ENCODE data around the gene SRR.

SRR gene

DNA sequence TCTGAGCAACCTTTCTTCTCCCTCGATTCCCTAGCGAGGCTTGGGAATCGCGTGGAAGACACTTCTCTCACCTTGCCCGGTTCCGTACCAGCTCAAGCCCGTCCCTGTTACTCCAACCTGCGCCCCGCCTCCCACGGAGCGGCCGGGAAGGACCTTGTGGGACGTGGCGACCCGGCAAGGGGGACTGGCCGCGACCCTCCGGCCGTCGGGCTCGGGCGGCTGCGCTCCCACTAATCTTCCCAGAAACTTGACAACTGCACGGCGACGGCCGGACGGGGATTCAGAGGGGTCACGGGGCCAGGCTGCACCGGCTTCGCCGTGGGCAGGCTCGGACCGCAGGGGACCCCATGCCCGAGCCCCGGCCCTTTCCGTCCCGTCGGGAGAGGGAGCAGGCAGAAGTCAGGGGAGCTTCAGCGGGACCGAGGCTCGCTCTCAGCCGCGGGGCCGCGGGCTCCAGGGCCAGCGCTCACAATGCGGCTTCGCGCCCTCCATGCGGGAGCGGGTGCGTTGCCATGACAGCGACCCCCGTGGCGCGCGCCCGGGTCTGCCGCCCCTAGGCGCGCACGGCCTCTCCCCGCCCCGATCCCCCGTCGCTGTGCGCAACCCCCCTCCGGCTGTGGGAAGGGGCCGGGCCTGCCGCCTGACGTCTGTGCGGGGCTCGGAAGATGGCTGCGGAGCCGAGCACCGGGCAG is 33.2 kb downstream of the SRR start, which contains the start of gene SGSM2:
Gene SGSM2 (plus strand): TSS at position 650 of the 692 bp plus-strand sequence. CDS start 188 bp downstream, outside the sequence.
- TF ChIP-seq, protein P1, sequence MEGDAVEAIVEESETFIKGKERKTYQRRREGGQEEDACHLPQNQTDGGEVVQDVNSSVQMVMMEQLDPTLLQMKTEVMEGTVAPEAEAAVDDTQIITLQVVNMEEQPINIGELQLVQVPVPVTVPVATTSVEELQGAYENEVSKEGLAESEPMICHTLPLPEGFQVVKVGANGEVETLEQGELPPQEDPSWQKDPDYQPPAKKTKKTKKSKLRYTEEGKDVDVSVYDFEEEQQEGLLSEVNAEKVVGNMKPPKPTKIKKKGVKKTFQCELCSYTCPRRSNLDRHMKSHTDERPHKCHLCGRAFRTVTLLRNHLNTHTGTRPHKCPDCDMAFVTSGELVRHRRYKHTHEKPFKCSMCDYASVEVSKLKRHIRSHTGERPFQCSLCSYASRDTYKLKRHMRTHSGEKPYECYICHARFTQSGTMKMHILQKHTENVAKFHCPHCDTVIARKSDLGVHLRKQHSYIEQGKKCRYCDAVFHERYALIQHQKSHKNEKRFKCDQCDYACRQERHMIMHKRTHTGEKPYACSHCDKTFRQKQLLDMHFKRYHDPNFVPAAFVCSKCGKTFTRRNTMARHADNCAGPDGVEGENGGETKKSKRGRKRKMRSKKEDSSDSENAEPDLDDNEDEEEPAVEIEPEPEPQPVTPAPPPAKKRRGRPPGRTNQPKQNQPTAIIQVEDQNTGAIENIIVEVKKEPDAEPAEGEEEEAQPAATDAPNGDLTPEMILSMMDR (conservative IDR thresholded peaks at IDR 0.05; ENCODE audit: low read length), result no peak
- TF ChIP-seq EZH2phosphoT487 (IDR thresholded peaks at IDR 0.05; ENCODE audit: borderline replicate concordance), result no peak
- H3K9me2 ChIP-seq (replicated peaks; ENCODE audit: low read depth, low read length), result no peaks in the 10 kb centered on the region
- H2AFZ ChIP-seq (ENCODE audit: low read length), result peak within 1 kb of the TSS; percentile 78
- H3K4me1 ChIP-seq (ENCODE audit: insufficient read depth, low read length, poor library complexity, severe bottlenecking), result peaks cover 25% of the 10 kb centered on the region
- H3K4me2 ChIP-seq (ENCODE audit: low read depth, low read length, poor library complexity, severe bottlenecking), result peak within 1 kb of the TSS; percentile 87
- peak within 1 kb of the TSS; percentile 94 for H3K4me3 ChIP-seq (ENCODE audit: low read length, poor library complexity, severe bottlenecking)
- H3K9ac ChIP-seq (ENCODE audit: low read depth, low read length, poor library complexity, severe bottlenecking), result peak within 1 kb of the TSS; percentile 92
- no peaks in the 10 kb centered on the region for H3K9me3 ChIP-seq (ENCODE audit: insufficient read depth, low read depth, low read length)
- peaks cover 39% of the 10 kb centered on the region for H4K20me1 ChIP-seq (ENCODE audit: insufficient read depth, low read length, poor library complexity, severe bottlenecking)
- no peaks in the 10 kb centered on the region for H3K27me3 ChIP-seq (ENCODE audit: insufficient read depth, low read length, poor library complexity, severe bottlenecking)
- peaks cover 22% of the 10 kb centered on the region; the same call in 1 of the 2 replicates for H3K36me3 ChIP-seq (ENCODE audit: insufficient read depth, low read length)
- H3K79me2 ChIP-seq (ENCODE audit: insufficient read depth, low read length), result peaks cover 60% of the 10 kb centered on the region
- H3F3A ChIP-seq (ENCODE audit: low read depth), result no peaks in the 10 kb centered on the region

DNA sequence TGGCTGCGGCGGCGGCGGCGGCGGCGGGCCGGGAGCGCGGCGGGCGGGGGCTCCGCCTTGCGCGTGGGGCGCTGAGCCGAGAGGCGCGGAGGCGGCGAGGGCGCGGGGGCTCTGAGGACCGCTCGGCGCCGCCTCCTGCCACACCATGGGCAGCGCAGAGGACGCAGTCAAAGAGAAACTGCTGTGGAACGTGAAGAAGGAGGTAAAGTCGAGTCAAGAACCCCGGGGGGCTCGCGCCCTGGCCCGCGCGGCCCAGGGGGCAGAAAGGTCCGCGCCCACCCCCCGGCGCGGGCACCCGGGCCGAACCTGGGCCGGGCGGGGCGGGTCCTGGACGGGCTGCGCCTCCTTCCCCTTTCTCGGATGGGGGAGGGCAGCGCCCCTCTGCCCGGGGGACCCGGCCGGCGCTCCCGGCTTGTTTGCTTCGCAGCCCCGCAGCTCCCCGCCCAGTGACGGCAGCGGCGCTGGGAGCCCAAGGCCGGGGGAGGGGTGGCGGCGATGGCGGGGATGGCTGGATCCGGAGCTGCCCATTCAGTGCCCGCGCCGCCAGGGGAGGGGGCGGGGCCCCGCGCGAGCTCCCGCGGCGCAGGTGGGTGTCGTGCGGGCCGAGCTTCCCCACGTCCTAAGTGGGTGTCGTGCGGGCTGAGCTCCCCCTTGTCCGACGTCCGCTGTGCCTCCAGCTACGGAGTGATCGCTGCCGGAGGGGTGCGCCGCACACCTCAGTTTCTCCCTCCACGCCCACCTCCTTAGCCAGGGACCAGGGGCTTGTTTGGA is 34.0 kb downstream of the SRR start:
- Histone ChIP-seq H3K27me3 (ENCODE audit: insufficient read depth, low read length, poor library complexity, severe bottlenecking) (no peaks in the 10 kb centered on the region), H4K20me1 (ENCODE audit: insufficient read depth, low read length, poor library complexity, severe bottlenecking) (peaks cover 39% of the 10 kb centered on the region), H3K9ac (ENCODE audit: low read depth, low read length, poor library complexity, severe bottlenecking) (peak overlapping the region; percentile 50), H3K79me2 (ENCODE audit: insufficient read depth, low read length) (peaks cover 55% of the 10 kb centered on the region), H3K9me2 (replicated peaks; ENCODE audit: low read depth, low read length) (no peaks in the 10 kb centered on the region), H3K9me3 (ENCODE audit: insufficient read depth, low read depth, low read length) (no peaks in the 10 kb centered on the region), H3K4me1 (ENCODE audit: insufficient read depth, low read length, poor library complexity, severe bottlenecking) (peaks cover 25% of the 10 kb centered on the region), H2AFZ (ENCODE audit: low read length) (peak overlapping the region; percentile 78; the same call in 1 of the 2 replicates), H3K36me3 (ENCODE audit: insufficient read depth, low read length) (peaks cover 17% of the 10 kb centered on the region; the same call in 1 of the 2 replicates), H3K4me2 (ENCODE audit: low read depth, low read length, poor library complexity, severe bottlenecking) (peak overlapping the region; percentile 86), H3K4me3 (ENCODE audit: low read length, poor library complexity, severe bottlenecking) (peak overlapping the region; percentile 94), H3F3A (ENCODE audit: low read depth) (no peaks in the 10 kb centered on the region)
- TF ChIP-seq EZH2phosphoT487 (IDR thresholded peaks at IDR 0.05; ENCODE audit: borderline replicate concordance), result no peak
- TF ChIP-seq, protein P1 (conservative IDR thresholded peaks at IDR 0.05; ENCODE audit: low read length), result no peak

DNA sequence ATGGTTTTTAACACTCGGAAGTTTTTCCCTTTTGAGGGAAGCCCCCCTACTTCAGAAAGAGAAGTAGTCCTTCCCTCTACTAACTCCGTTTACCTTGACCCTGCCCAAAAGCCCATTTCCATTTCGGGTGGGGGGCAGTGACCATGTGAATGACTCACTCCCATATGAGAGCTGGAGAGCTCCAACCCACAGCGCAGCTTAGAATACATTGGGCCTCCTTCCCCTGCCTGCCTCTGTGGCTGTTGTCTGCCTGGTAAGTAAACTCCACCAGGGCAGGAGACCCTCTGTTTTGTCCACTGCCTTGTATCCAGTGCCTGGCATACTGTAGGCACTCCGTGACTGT is 34.5 kb downstream of the SRR start:
- H3K79me2 ChIP-seq (ENCODE audit: insufficient read depth, low read length), result peaks cover 50% of the 10 kb centered on the region
- H4K20me1 ChIP-seq (ENCODE audit: insufficient read depth, low read length, poor library complexity, severe bottlenecking), result peaks cover 35% of the 10 kb centered on the region
- H3K9ac ChIP-seq (ENCODE audit: low read depth, low read length, poor library complexity, severe bottlenecking), result peak overlapping the region; percentile 50

More for the DNA sequence above, 34.5 kb downstream of the SRR start:
- Histone ChIP-seq H2AFZ (ENCODE audit: low read length) (no peak overlapping the region; the same call in 1 of the 2 replicates), H3K4me3 (ENCODE audit: low read length, poor library complexity, severe bottlenecking) (peak overlapping the region; percentile 94), H3K9me2 (replicated peaks; ENCODE audit: low read depth, low read length) (no peaks in the 10 kb centered on the region), H3K27me3 (ENCODE audit: insufficient read depth, low read length, poor library complexity, severe bottlenecking) (no peaks in the 10 kb centered on the region), H3F3A (ENCODE audit: low read depth) (no peaks in the 10 kb centered on the region), H3K4me1 (ENCODE audit: insufficient read depth, low read length, poor library complexity, severe bottlenecking) (peaks cover 25% of the 10 kb centered on the region), H3K9me3 (ENCODE audit: insufficient read depth, low read depth, low read length) (no peaks in the 10 kb centered on the region), H3K36me3 (ENCODE audit: insufficient read depth, low read length) (peaks cover 12% of the 10 kb centered on the region; the same call in 1 of the 2 replicates), H3K4me2 (ENCODE audit: low read depth, low read length, poor library complexity, severe bottlenecking) (peak overlapping the region; percentile 86)
- TF ChIP-seq EZH2phosphoT487 (IDR thresholded peaks at IDR 0.05; ENCODE audit: borderline replicate concordance), result no peak
- TF ChIP-seq, protein P1 (conservative IDR thresholded peaks at IDR 0.05; ENCODE audit: low read length), result no peak

Measured in Loucy (cell line).